ENCODE results near the gene SLC10A7.

The SLC10A7 gene

DNA sequence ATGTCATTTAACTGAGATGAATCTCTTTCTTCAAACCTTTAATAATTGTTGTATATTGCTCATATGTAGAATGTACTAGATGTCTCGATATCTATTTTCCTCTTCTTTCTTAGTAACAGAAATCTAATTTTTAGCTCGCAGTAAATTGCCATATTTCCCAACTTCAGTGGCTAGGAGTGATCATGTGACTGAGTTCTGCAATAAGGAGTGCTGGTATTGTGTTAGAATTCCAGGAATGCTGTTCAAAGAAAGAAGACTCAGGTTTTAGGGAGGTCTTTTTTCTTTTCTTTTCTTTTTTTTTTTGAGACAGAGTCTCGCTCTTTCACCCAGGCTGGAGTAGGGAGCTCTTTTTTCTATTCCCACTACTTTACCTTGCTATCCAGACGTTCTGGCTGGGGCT lies 81.7 kb downstream of the SLC10A7 start:
- no peak for DNase-seq (ENCODE audit: low read depth in 2 of 2)

- no peak for DNase-seq (ENCODE audit: low read depth in 2 of 2)
Observed at GRCh38 chr4:146439437-146439836, 82.3 kb downstream of the SLC10A7 start.

DNA sequence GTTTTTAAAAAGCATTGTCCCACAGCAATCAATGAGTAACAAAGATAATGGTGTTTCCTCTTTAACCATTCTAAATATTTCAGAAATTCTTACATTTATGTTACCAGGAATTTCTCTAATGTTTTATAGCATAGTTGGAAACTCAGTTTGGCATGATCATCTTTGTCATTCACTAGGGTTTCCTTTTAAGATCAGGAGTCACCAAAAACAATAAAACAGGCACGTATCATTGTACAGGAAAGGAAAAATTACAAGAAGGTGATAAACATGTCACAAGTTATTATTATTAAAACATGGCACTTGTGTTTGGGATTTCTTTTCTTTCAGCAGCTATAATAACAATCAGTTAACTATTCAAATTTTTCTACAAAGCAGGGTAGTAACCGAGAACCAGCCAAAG lies 84.0 kb downstream of the SLC10A7 start:
- no peak for DNase-seq (ENCODE audit: low read depth in 2 of 2)

GRCh38 chr4:146436423-146437162 lies 85.1 kb downstream of the SLC10A7 start:
- DNase-seq (ENCODE audit: low read depth in 2 of 2) = no peak

- DNase-seq (ENCODE audit: low read depth in 2 of 2) = no peak
Observed at GRCh38 chr4:146435962-146436361, 85.8 kb downstream of the SLC10A7 start.

DNA sequence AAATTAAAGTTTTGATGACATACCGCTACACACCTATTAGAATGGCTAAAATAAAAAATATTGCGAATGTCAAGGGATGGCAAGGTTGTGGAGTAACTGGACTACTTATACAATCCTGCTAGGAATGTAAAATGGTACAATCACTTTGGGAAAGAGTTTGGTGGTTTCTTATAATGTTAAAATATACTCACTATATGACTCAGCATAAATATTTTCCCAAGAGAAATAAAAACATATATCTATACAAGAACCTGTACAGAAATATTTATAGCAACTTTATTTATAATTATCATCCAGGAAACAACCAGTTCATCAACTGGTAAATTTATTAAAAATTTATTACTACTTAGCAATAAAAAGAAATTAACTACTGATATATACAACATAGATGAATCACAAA lies 89.7 kb downstream of the SLC10A7 start:
- DNase-seq (ENCODE audit: low read depth in 2 of 2) = no peak

- DNase-seq (ENCODE audit: low read depth in 2 of 2) = no peak
Observed at GRCh38 chr4:146428298-146428697, 93.4 kb downstream of the SLC10A7 start.

DNA sequence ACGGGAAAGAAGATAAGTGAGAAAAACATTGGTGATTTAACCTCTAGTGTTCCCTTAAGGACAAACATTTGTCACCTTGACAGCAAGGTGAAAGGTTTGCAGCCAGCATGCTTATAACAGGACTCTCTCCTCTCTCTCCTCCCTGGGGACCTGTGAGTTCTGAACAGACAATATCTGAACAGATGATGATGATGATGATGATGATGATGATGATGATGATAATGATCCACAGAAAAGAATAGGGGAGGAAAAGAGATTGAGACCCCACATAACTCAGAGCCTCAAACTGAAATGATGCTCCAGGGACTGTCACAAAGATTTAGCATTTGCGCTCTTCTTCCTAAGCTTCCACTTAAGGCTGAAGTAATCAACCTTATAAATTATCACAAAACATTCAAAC lies 103.9 kb downstream of the SLC10A7 start:
- no peak for DNase-seq (ENCODE audit: low read depth in 2 of 2)

DNA sequence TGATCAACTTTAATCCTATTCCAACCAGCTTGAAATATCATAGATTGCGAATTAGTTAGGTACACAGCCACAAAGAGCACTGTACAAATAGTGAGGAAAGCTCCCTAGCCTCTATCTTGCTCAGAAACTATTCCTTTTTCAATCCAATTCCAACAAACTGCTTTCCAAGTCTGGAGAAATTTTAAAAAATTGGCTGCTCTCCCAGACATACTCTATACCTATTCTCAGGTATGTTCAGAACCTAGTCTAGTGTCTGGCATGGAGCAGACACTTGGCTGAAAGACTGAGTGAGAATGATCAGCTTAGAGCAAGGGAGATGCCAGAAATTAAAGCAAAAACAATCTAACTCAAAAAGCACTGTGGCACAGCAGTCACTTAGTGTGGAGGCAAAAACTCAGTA lies 105.9 kb downstream of the SLC10A7 start:
- no peak for DNase-seq (ENCODE audit: low read depth in 2 of 2)

DNA sequence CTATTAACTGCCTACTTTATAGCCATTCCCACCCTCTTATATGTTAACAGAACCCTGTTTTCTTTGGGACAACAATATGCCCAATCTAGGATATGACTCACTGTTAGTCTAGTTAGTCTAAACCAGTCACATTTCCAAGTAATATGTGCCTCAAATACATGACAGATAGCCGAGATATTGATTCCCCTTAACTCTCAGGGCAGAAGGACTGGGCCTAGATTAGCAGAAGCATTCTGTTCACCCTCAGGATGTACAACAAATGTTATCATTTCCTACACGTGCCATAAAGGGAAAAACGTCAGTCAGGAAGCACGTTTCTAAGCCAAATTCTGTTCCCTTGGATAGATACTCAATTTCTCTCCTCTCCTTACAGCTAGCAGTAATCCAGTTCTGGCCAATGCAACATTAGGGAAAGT lies 114.1 kb downstream of the SLC10A7 start:
- no peak for DNase-seq (ENCODE audit: low read depth in 2 of 2)

- DNase-seq (ENCODE audit: low read depth in 2 of 2) = no peak
Observed at GRCh38 chr4:146407257-146407656, 114.5 kb downstream of the SLC10A7 start.

DNA sequence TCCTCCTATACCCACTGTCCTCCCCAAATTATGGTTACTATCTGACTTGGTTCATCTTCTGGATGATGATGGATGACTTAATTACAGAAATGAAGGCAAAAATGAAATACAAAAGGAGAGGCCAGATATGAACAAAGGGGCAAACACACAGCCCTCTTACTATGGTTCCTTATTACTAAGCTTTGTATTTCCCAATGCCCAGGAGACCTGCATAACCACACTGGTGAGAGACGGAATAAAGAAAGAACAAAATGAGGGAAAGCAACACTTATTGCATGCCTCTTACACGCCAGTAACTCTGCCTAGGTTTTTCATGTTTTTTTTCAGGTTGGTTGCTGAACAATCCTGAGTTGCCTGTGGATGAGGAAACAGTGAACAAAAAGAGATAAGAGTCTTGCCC lies 120.5 kb downstream of the SLC10A7 start:
- no peak for DNase-seq (ENCODE audit: low read depth in 2 of 2)

- DNase-seq (ENCODE audit: low read depth in 2 of 2) = no peak
Observed at GRCh38 chr4:146398896-146399445, 122.8 kb downstream of the SLC10A7 start.

DNA sequence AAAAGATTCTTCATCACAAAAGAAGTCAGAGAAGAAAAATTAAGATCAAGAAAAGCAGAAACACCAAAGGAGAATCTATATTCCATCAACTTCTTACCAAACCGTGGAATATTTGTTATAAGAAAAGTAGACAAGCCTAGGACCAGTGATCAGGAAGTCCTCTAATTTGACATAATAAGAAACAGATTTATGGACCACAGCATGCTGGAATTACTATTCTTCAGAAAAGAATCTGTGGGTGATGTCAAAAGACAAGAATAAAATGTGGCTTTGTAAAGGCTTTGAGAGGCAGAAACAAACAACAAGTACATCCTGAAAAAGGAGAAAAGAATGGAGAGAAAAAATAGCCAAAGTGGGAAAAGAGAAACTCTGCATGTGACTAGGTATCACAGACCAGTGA lies 123.3 kb downstream of the SLC10A7 start:
- DNase-seq (ENCODE audit: low read depth in 2 of 2) = no peak

- DNase-seq (ENCODE audit: low read depth in 2 of 2) = no peak
Observed at GRCh38 chr4:146389561-146389960, 132.2 kb downstream of the SLC10A7 start.

DNA sequence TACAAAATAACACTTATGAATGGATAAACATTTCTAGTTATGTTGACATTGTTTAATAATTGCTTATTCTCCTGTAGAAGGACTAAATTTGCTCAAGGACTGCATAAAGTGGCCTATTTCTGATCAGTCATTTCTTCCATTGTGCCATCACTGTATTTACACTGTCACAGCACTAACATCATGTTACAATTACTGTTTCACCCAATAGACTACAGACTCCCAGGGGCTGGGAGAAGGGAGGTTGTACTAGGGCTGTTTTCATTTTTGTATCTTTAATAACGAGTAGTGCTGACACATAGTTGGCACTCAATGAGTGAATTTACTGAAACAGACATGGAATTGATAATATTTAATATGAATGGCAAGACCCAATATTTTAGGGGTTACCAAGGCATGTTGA lies 139.5 kb downstream of the SLC10A7 start:
- DNase-seq (ENCODE audit: low read depth in 2 of 2) = no peak

- no peak for DNase-seq (ENCODE audit: low read depth in 2 of 2)
Observed at GRCh38 chr4:146381263-146381872, 140.4 kb downstream of the SLC10A7 start.

DNA sequence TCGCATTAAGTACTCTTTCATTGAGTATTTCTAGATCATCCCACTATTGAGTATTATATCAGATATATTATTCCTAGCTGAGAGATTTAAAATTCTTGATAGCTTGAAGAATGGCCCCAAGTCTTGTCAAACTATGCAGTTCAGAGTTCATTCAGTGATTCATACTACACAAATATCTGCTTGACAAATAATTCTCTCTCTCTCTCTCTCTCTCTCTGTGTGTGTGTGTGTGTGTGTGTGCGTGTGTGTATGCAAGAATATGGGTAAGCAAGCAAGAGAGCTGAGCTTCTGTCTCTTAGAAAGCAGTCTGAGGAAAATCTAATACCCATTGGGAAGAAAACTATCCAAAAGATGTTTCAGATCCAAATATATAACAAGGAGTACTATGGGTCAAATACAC lies 142.0 kb downstream of the SLC10A7 start:
- no peak for DNase-seq (ENCODE audit: low read depth in 2 of 2)

DNA sequence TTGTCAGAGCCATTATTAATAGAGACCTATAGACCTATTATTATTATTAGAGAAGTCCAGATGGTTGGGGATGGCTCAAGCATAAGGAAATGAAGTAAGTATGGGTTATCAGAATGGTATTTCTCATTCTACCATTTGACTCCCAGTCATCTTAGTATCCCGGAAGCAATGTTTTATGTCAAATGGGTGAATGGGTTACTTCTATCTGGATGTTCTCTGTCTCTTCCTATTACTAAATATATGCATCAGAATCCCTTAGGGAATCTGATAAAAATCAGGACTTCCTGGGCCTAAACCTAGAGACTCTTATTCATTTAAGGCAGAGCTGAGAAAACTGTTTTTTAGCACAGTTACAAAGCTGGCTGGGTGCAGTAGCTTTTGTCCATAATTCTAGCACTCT lies 149.9 kb downstream of the SLC10A7 start:
- DNase-seq (ENCODE audit: low read depth in 2 of 2) = no peak

GRCh38 chr4:146370841-146371240 lies 150.9 kb downstream of the SLC10A7 start:
- DNase-seq (ENCODE audit: low read depth in 2 of 2) = no peak

DNA sequence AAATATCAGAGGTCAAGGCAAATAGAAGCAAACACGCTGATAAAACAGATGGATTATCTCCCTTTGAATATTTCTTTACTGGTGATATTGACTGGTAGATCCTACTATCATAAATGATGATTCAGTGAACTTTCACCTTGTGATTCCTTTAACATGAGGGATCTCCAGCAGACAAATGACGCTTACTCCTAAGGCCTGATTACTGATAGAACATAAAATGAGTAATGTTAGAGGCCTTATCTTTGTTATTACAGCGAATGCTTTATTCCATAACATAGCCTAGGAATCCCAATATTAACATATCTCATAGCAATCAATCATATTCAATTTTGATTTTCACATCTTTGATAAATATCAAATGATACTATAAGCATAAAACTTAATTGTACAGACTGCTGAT lies 152.3 kb downstream of the SLC10A7 start:
- no peak for DNase-seq (ENCODE audit: low read depth in 2 of 2)

GRCh38 chr4:146368209-146368608 lies 153.5 kb downstream of the SLC10A7 start:
- DNase-seq (ENCODE audit: low read depth in 2 of 2) = no peak

GRCh38 chr4:146367347-146367746 lies 154.4 kb downstream of the SLC10A7 start:
- DNase-seq (ENCODE audit: low read depth in 2 of 2) = no peak

Data from stimulated activated CD8-positive, alpha-beta memory T cell treated with anti-CD3 and anti-CD28 coated beads, Interleukin-2, amount 100 ng/mL, for 1 hour (primary cell).